Left ventricle myocardium inferior (tissue), 1 donor: Measurements from ENCODE around the gene SEC61B. TPM values are rescaled to one million over a fixed set of nuclear protein-coding genes. Genes with fewer than 3 reads are reported as not detected.

Source experiments
- DNase-seq: peaks from one replicate; pipeline ENCODE4 v3.0.0-alpha.2; 2020
- H3K27ac ChIP-seq: fragments of 200-600 bp; replicated peaks from 2 replicates; pipeline ENCODE4 v1.8.0; 2021
- H3K27me3 ChIP-seq: fragments of 200-600 bp; 2 replicates; pipeline ENCODE4 v1.8.0; 2021; ENCODE audit warnings: low read depth
- H3K36me3 ChIP-seq: fragments of 200-600 bp; 2 replicates; pipeline ENCODE4 v1.8.0; 2021
- H3K4me1 ChIP-seq: fragments of 200-600 bp; 2 replicates; pipeline ENCODE4 v1.8.0; 2021
- H3K4me3 ChIP-seq: fragments of 200-600 bp; 2 replicates; pipeline ENCODE4 v1.8.0; 2021; ENCODE audit warnings: mild to moderate bottlenecking, moderate library complexity
- H3K9me3 ChIP-seq: fragments of 200-600 bp; replicated peaks from 2 replicates; pipeline ENCODE4 v1.8.0; 2021
- CTCF ChIP-seq: fragments of 200-600 bp; IDR thresholded peaks from 2 replicates; pipeline ENCODE4 v1.8.0; 2021; ENCODE audit warnings: antibody characterized with exemption, mild to moderate bottlenecking, borderline replicate concordance
- intact Hi-C: fragments of 100-400 bp; cut with micrococcal nuclease; formaldehyde crosslinking; loops from one replicate; pipeline ENCODE4 v1.11.0; 2022
- total RNA-seq: library from RNA; stranded (reverse); fragmentation: NEBNext Ultra II Directional; extraction: Animal tissue kit (Norgen Biotek cat#: 25700); gene quantifications from one replicate; pipeline ENCODE4 v1.2.1, GENCODE V29; 2021
- donor health status: DM: no; HTN: yes; CAD: no; lungs with severe emphysema.

The SEC61B gene
- total RNA-seq, 1 donor from 2014 or later = 39.8 TPM

- H3K27ac ChIP-seq = no peak overlapping the region
- intact Hi-C loops = no loop called here
- no peaks in the 10 kb centered on the region for H3K36me3 ChIP-seq
- no peaks in the 10 kb centered on the region for H3K4me1 ChIP-seq
- no peak overlapping the region for H3K4me3 ChIP-seq
- H3K9me3 ChIP-seq = no peaks in the 10 kb centered on the region
- DNase-seq = no peak
- no peaks in the 10 kb centered on the region for H3K27me3 ChIP-seq
- TF ChIP-seq CTCF = no peak
Measured at GRCh38 chr9:99274495-99274894, 52.4 kb downstream of the SEC61B start.

Other genes starting within 250 kb of the SEC61B start
- 12.3 TPM for gene TGFBR1, start 117.2 kb upstream of the SEC61B start, total RNA-seq
- 14.8 TPM for gene ALG2, start 340 bp upstream of the SEC61B start, total RNA-seq